RWPE1 (cell line): Measurements from ENCODE around the gene ZNF511.
"Not testable (repeated sequence)": the region's sequence is repeated elsewhere in the genome, so short reads cannot be mapped to it uniquely, and the experiment has no call there.

ENCODE experiments used
- CTCF ChIA-PET: fragments of 350-600 bp; sonication (Branson Sonifier 250); formaldehyde crosslinking; extraction: SDS; loops from one replicate; lab custom pipeline; 2021; lab: Yijun Ruan, JAX
- POLR2A ChIA-PET: fragments of 400-600 bp; formaldehyde crosslinking; extraction: SDS; loops from one replicate; lab custom pipeline; 2020; ENCODE audit warnings: antibody characterized with exemption; ENCODE audit not compliant: low non-redundant PET; lab: Yijun Ruan, JAX
- DNase-seq: peaks from one replicate; pipeline ENCODE4 v3.0.0; 2012; ENCODE audit warnings: low spot score
- H3K27ac ChIP-seq: fragments of 450-650 bp; 2 replicates; pipeline ENCODE4 v1.5.1; 2017
- CTCF ChIP-seq: fragments of 450-650 bp; conservative IDR thresholded peaks from 2 replicates; pipeline ENCODE4 v1.5.1; 2017; ENCODE audit warnings: low read depth, mild to moderate bottlenecking

Gene ZNF511

GRCh38 chr10:133313192-133313591, 4.5 kb downstream of the ZNF511 start:
- TF ChIP-seq CTCF, result no peak
- POLR2A ChIA-PET, result no interaction called here
- no peak for DNase-seq
- H3K27ac ChIP-seq, result no peak overlapping the region
- CTCF ChIA-PET, result interaction anchor here (0.7 kb wide), 1 partner anchor 65 kb away, joined by 4 read pairs; no protein-coding TSS in a partner anchor

- ChIA-PET POLR2A (no interaction called here), CTCF (interaction anchor here (1.3 kb wide), 1 partner anchor 15 kb away, joined by 11 read pairs; no protein-coding TSS in a partner anchor)
- 0 out of 2 replicates have a peak overlapping the region, but pooled peaks have one; percentile 7 for H3K27ac ChIP-seq
- no peak for TF ChIP-seq CTCF
- DNase-seq, result no peak
These were observed 6.2 kb downstream of the ZNF511 start for GRCh38 chr10:133314911-133315310.

GRCh38 chr10:133315847-133316246, 7.1 kb downstream of the ZNF511 start:
- no peak for TF ChIP-seq CTCF
- H3K27ac ChIP-seq, result no peak overlapping the region
- POLR2A ChIA-PET, result no interaction called here
- DNase-seq, result no peak
- CTCF ChIA-PET, result no interaction called here

GRCh38 chr10:133316266-133316665, 7.6 kb downstream of the ZNF511 start:
- DNase-seq, result no peak
- no peak overlapping the region for H3K27ac ChIP-seq
- no peak for TF ChIP-seq CTCF
- ChIA-PET CTCF (no interaction called here), POLR2A (no interaction called here)

- CTCF ChIA-PET, result no interaction called here
- POLR2A ChIA-PET, result no interaction called here
- H3K27ac ChIP-seq, result no peak overlapping the region
- TF ChIP-seq CTCF, result no peak
- no peak for DNase-seq
These were observed 8.0 kb downstream of the ZNF511 start for GRCh38 chr10:133316732-133317131.

GRCh38 chr10:133318494-133319127, 9.9 kb downstream of the ZNF511 start:
- POLR2A ChIA-PET, result no interaction called here
- DNase-seq, result no peak
- H3K27ac ChIP-seq, result no peak overlapping the region
- TF ChIP-seq CTCF, result peak; percentile 58
- CTCF ChIA-PET, result interaction anchor here (1.2 kb wide), 1 partner anchor 18 kb away, joined by 3 read pairs; the partner anchor contains the start of gene CALY

GRCh38 chr10:133320852-133321422, 12.2 kb downstream of the ZNF511 start:
- DNase-seq, POLR2A ChIA-PET, H3K27ac ChIP-seq: not testable (repeated sequence)
- CTCF ChIA-PET, result interaction anchor here (2.2 kb wide), 1 partner anchor 8 kb away, joined by 12 read pairs; no protein-coding TSS in a partner anchor

- POLR2A ChIA-PET, H3K27ac ChIP-seq, DNase-seq, CTCF ChIA-PET: not testable (repeated sequence)
These were observed 13.5 kb downstream of the ZNF511 start for GRCh38 chr10:133322064-133322709.
